ENCODE data around the gene LRCH1. TPM values are rescaled to one million over a fixed set of nuclear protein-coding genes. Genes with fewer than 3 reads are reported as not detected.

The LRCH1 gene
- total and polyA plus RNA-seq, 2 of the 4 experiments (the other 2 are of a cell fraction), result 7.0 to 8.8 TPM

- no peak for TF ChIP-seq RCOR1 (IDR thresholded peaks at IDR 0.05; ENCODE audit: insufficient replicate concordance, low read length)
- TF ChIP-seq NFE2L2 (IDR thresholded peaks at IDR 0.05; ENCODE audit: low read depth, low read length), result no peak
- TF ChIP-seq FOS (IDR thresholded peaks at IDR 0.05; ENCODE audit: low read depth, low read length), result no peak
- TF ChIP-seq MAFK (IDR thresholded peaks at IDR 0.05; ENCODE audit: low read depth, low read length), result no peak
- TF ChIP-seq BHLHE40 (IDR thresholded peaks at IDR 0.05; ENCODE audit: low read depth, low read length), result no peak
- H3K36me3 ChIP-seq (ENCODE audit: control insufficient read depth, insufficient read depth, low read length), result peaks cover 26% of the 10 kb centered on the region
- H2BK120ac ChIP-seq (ENCODE audit: low read depth, low read length), result no peak overlapping the region
- H2BK20ac ChIP-seq (ENCODE audit: low read depth, low read length), result no peak overlapping the region
- H3K79me1 ChIP-seq (ENCODE audit: low read depth in 1 of 2, low read length in 2 of 2), result peaks cover 0 to 3% of the 10 kb centered on the region in 2 experiments; a peak in 2 of 4 replicates
- no peak overlapping the region for H3K9ac ChIP-seq (ENCODE audit: low read depth, low read length)
- no peak overlapping the region for H3K23ac ChIP-seq (ENCODE audit: low read depth, low read length)
- dilution Hi-C loops (cut with HindIII; ENCODE audit: low sequenced_read_pairs, unreplicated experiment) (no loop called here), intact Hi-C loops (cut with micrococcal nuclease) (no loop called here), in situ Hi-C loops (cut with MboI; ENCODE audit: low sequenced_read_pairs) (no loop called here)
- no peak overlapping the region for H2BK5ac ChIP-seq (ENCODE audit: low read depth, low read length, poor library complexity, severe bottlenecking)
- H3K9me1 ChIP-seq (ENCODE audit: insufficient read depth, low read length), result peaks cover 6% of the 10 kb centered on the region
- no peaks in the 10 kb centered on the region for H3K27me3 ChIP-seq (ENCODE audit: control insufficient read depth, insufficient read depth, low read length)
- ChIA-PET POLR2A (ENCODE audit: unreplicated experiment) (no interaction called here), CTCF (no interaction called here)
- no peak overlapping the region for H3K4me3 ChIP-seq (ENCODE audit: insufficient read depth, low read depth, low read length)
- H3K4me2 ChIP-seq (ENCODE audit: low read depth, low read length), result no peak overlapping the region
- no peak overlapping the region for H3K14ac ChIP-seq (replicated peaks; ENCODE audit: low read depth, low read length)
- ATAC-seq (ENCODE audit: low read depth) (no peak), DNase-seq (no peak)
- no peak overlapping the region for H2AK9ac ChIP-seq (replicated peaks; ENCODE audit: low read depth, low read length, poor library complexity)
- no peaks in the 10 kb centered on the region for H4K20me1 ChIP-seq (ENCODE audit: insufficient read depth, low read length)
- BruUV-seq (replicated peaks), result no TSS peak
- no peak overlapping the region for H3K56ac ChIP-seq (ENCODE audit: extremely low read depth, insufficient read depth, low read length)
- H2BK15ac ChIP-seq (ENCODE audit: low read depth, low read length), result no peak overlapping the region
- H3K4me1 ChIP-seq (ENCODE audit: control insufficient read depth, insufficient read depth, low read length), result peaks cover 2% of the 10 kb centered on the region
- H2AFZ ChIP-seq (replicated peaks; ENCODE audit: low read length, poor library complexity), result no peak overlapping the region
- no peak overlapping the region for H2AK5ac ChIP-seq (ENCODE audit: low read depth, low read length)
- no peak overlapping the region for H3K18ac ChIP-seq (ENCODE audit: low read depth, low read length)
- no peak overlapping the region for H3K4ac ChIP-seq (ENCODE audit: low read depth, low read length)
- H4K8ac ChIP-seq (ENCODE audit: low read depth in 2 of 2, low read length in 2 of 2), result no peak overlapping the region
- H4K91ac ChIP-seq (ENCODE audit: insufficient read depth, low read depth, low read length), result no peak overlapping the region
- no peak overlapping the region for H4K5ac ChIP-seq (ENCODE audit: low read depth, low read length)
- WGBS, 2 experiments (ENCODE audit: extremely low coverage in 2 of 2, insufficient read length in 1 of 2), result 92% methylated on average over 2 of the region's 4 CpGs; no CpG with 5 or more reads in 1 of the 2 experiments
- H3K9me3 ChIP-seq (ENCODE audit: control insufficient read depth, insufficient read depth, low read length), result no peaks in the 10 kb centered on the region
- no peak overlapping the region for H3K27ac ChIP-seq (ENCODE audit: insufficient read depth, low read length)
Observed at GRCh38 chr13:46745062-46745461, 192.1 kb downstream of the LRCH1 start.
